Large intestine (tissue), 3 donors: Measurements from ENCODE around the gene LRP2BP. TPM values are rescaled to one million over a fixed set of nuclear protein-coding genes. Genes with fewer than 3 reads are reported as not detected.
A peak's percentile ranks its signal among the peaks of the same experiment; 100 is the strongest.

Experiments
- DNase-seq, 2 donors: peaks; one replicate each; pipeline versions ENCODE4 v3.0.0 to v3.0.0-alpha.2; 2013
- H3K27ac ChIP-seq: one replicate; pipeline ENCODE4 v1.5.1; 2013; ENCODE audit warnings: low read length
- H3K27me3 ChIP-seq: 2 replicates; pipeline ENCODE4 v1.6.1; 2013; ENCODE audit warnings: low read length; ENCODE audit not compliant: control insufficient read depth, insufficient read depth
- H3K36me3 ChIP-seq: 2 replicates; pipeline ENCODE4 v1.6.1; 2013; ENCODE audit warnings: low read length; ENCODE audit not compliant: control insufficient read depth, insufficient read depth
- H3K4me1 ChIP-seq: one replicate; pipeline ENCODE4 v1.6.1; 2013; ENCODE audit warnings: low read length; ENCODE audit not compliant: control insufficient read depth, insufficient read depth
- H3K4me3 ChIP-seq: one replicate; pipeline ENCODE4 v1.5.1; 2013; ENCODE audit warnings: low read length
- H3K9me3 ChIP-seq: one replicate; pipeline ENCODE4 v1.6.1; 2013; ENCODE audit warnings: mild to moderate bottlenecking, low read depth, low read length, moderate library complexity; ENCODE audit not compliant: control insufficient read depth
- WGBS: methylation state at CpG from one replicate; pipeline ENCODE4 v1.1.5; 2013; ENCODE audit warnings: low lambda C conversion rate; ENCODE audit not compliant: insufficient coverage; 5-methylcytosine and 5-hydroxymethylcytosine counted together
- polyA plus RNA-seq: library from polyadenylated mRNA; unstranded; fragments of 120-200 nt; gene quantifications from one replicate; pipeline ENCODE4 v1.2.1, GENCODE V29; 2013

LRP2BP gene
- polyA plus RNA-seq, 1 donor = 2.6 TPM

GRCh38 chr4:185346975-185347601, 48.6 kb downstream of the LRP2BP start:
- Histone ChIP-seq H3K4me1 (no peaks in the 10 kb centered on the region), H3K27ac (no peak overlapping the region), H3K9me3 (no peaks in the 10 kb centered on the region), H3K27me3 (no peaks in the 10 kb centered on the region), H3K4me3 (no peak overlapping the region), H3K36me3 (peaks cover 32% of the 10 kb centered on the region)
- WGBS = 97% methylated on average over 5 of the region's 14 CpGs
- DNase-seq = no peak

DNA sequence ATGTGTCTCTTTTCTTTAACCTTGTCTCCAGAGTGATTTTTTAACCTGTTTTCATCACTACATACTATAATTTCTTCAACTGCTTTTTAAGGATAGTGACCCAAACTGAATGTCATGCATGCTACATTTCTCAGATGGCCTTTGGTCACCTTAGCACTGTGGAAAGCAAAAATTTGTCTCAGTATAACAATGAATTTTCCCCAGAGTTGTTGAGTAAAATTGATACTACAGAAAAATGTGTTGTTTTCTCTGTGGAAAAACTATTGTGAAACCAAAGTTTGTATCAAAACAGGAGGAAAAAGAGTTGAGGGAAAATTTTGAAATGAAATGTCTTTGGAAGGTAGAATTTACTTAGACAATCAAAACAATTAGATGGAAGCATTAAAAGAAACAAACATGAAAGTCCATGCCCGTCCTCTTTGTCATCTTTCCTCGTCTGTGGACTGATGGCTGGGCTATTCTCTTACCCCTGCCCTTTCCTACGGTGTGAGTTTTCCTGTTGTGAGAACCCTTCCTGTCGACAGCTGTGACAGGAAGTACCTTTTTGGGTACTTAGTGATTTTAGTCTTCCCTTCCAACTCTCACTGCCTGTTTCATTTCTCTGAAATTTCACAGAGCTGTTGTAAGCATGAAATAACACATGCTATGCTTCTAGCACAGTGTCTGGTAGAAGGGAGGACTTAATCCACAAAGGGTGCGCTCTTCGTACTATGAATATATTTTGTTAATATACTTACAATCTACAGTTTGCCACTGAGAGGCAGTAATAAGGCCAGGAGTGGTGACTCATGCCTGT, 50.8 kb downstream of the LRP2BP start:
- peak overlapping the region; percentile 9 for H3K27ac ChIP-seq
- H3K4me3 ChIP-seq = no peak overlapping the region
- no peak for DNase-seq

GRCh38 chr4:185343726-185344581, 51.8 kb downstream of the LRP2BP start:
- H3K27me3 ChIP-seq = no peaks in the 10 kb centered on the region
- no peaks in the 10 kb centered on the region for H3K4me1 ChIP-seq
- 100% methylated on average over 4 of the region's 15 CpGs for WGBS
- no peaks in the 10 kb centered on the region for H3K9me3 ChIP-seq
- no peak overlapping the region for H3K4me3 ChIP-seq
- peak overlapping the region; percentile 9 for H3K27ac ChIP-seq
- peaks cover 37% of the 10 kb centered on the region for H3K36me3 ChIP-seq
- DNase-seq = no peak

More for the DNA sequence above, 50.8 kb downstream of the LRP2BP start:
- no peaks in the 10 kb centered on the region for H3K9me3 ChIP-seq
- H3K27me3 ChIP-seq = no peaks in the 10 kb centered on the region
- H3K4me1 ChIP-seq = no peaks in the 10 kb centered on the region
- peaks cover 33% of the 10 kb centered on the region for H3K36me3 ChIP-seq
- no CpG with 5 or more reads among the region's 6 CpGs for WGBS

DNA sequence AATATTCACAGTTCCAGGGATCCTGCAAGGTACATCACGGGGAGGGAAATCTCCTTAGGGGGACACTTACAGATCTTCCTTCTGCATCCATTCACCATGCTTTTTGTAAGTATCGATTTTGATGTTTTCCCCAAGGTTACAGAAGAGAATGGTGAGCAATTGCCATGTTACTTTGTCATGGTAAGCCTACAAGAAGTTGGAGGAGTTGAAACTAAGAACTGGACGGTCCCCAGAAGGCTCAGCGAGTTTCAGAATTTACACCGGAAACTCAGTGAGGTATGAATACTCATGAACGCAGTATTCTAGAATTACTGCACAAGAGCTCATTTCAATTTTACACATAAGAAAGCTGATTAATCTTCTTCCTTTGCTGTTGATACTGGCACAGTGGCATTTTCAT, 53.9 kb downstream of the LRP2BP start:
- H3K27ac ChIP-seq = no peak overlapping the region
- H3K4me1 ChIP-seq = no peaks in the 10 kb centered on the region
- H3K4me3 ChIP-seq = no peak overlapping the region
- H3K27me3 ChIP-seq = no peaks in the 10 kb centered on the region
- WGBS = 100% methylated on average over 2 of the region's 6 CpGs
- DNase-seq = no peak
- peaks cover 25% of the 10 kb centered on the region for H3K36me3 ChIP-seq
- no peaks in the 10 kb centered on the region for H3K9me3 ChIP-seq

DNA sequence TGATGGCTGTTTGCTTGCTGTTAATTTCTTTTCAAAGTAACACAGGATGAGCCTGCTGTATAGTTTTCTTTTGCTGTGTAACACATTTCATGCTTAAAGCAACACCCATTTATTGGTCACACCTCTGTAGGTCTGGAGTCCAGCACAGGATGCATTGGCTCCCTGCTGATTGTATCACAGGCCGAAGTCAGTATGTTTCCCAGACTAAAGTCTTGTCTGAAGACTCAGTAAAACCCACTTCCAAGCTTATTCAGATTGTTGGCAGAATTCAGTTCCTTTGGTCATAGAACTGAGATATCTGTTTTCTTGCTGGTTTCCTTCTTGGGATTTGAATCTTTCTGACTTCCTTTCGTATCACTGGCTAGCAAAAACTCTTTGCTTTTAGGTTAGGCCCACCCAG, 54.3 kb downstream of the LRP2BP start:
- no peak overlapping the region for H3K27ac ChIP-seq
- no CpG with 5 or more reads among the region's 2 CpGs for WGBS
- DNase-seq = no peak
- H3K9me3 ChIP-seq = no peaks in the 10 kb centered on the region
- H3K4me3 ChIP-seq = no peak overlapping the region
- no peaks in the 10 kb centered on the region for H3K27me3 ChIP-seq
- H3K4me1 ChIP-seq = no peaks in the 10 kb centered on the region
- peaks cover 24% of the 10 kb centered on the region for H3K36me3 ChIP-seq

DNA sequence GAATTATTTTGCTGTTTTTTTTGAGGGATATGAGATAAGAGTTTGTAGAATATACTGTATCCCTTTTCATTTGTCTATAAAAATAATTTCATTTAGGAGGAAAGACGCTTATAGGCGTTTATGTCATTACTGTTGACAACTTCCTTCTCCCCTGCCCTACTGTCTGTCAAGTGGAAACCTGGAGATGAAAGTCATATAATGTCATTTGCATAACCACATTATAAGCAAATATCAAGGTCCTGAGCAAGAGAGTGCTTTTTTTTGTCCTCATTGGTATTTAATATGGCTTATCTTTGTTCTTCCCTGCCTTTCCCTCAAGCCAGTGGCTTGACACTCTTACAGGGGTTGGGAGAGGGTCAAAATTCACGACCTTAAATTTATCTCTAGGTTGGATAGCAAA, 55.8 kb downstream of the LRP2BP start:
- WGBS = no CpG with 5 or more reads among the region's 3 CpGs
- no peaks in the 10 kb centered on the region for H3K4me1 ChIP-seq
- no peak overlapping the region for H3K27ac ChIP-seq
- no peak overlapping the region for H3K4me3 ChIP-seq
- H3K36me3 ChIP-seq = peaks cover 24% of the 10 kb centered on the region
- no peaks in the 10 kb centered on the region for H3K27me3 ChIP-seq
- H3K9me3 ChIP-seq = no peaks in the 10 kb centered on the region
- no peak for DNase-seq

- no peak overlapping the region for H3K27ac ChIP-seq
- H3K4me3 ChIP-seq = no peak overlapping the region
- WGBS = no CpG with 5 or more reads among the region's 1 CpG
- no peaks in the 10 kb centered on the region for H3K4me1 ChIP-seq
- no peak for DNase-seq
- no peaks in the 10 kb centered on the region for H3K9me3 ChIP-seq
- H3K27me3 ChIP-seq = no peaks in the 10 kb centered on the region
- peaks cover 9% of the 10 kb centered on the region for H3K36me3 ChIP-seq
Observed at GRCh38 chr4:185335579-185335978, 60.1 kb downstream of the LRP2BP start.

DNA sequence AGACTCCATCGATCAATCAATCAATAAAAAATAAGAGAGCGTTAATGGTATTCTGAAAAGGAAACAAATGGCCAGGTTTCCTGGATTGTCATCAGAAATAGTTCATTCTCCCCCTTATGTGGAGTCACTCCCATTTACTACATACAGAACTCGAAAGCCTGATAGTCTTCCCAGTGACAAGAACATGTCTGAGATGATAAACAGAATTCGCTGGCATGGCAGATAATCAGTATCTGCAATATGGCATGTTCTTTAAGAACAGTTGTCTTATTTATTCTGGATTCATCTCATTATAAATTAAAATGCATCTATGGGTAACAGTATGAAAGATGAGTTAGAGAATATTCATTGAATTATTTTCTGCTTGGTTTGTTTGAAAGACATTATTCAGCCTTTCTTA, 61.4 kb downstream of the LRP2BP start:
- Histone ChIP-seq H3K27ac (no peak overlapping the region), H3K9me3 (no peaks in the 10 kb centered on the region), H3K4me3 (no peak overlapping the region), H3K27me3 (no peaks in the 10 kb centered on the region), H3K36me3 (peaks cover 1% of the 10 kb centered on the region), H3K4me1 (no peaks in the 10 kb centered on the region)
- WGBS = no CpG with 5 or more reads among the region's 4 CpGs
- DNase-seq = no peak

GRCh38 chr4:185332575-185333464, 62.9 kb downstream of the LRP2BP start:
- DNase-seq = no peak
- Histone ChIP-seq H3K9me3 (no peaks in the 10 kb centered on the region), H3K36me3 (no peaks in the 10 kb centered on the region), H3K4me1 (no peaks in the 10 kb centered on the region), H3K4me3 (no peak overlapping the region), H3K27me3 (no peaks in the 10 kb centered on the region), H3K27ac (no peak overlapping the region)
- 100% methylated on average over 1 of the region's 3 CpGs for WGBS
